ENCODE results near the gene TYMP. TPM values are rescaled to one million over a fixed set of nuclear protein-coding genes. Genes with fewer than 3 reads are reported as not detected.
"Not testable (repeated sequence)": the region's sequence is repeated elsewhere in the genome, so short reads cannot be mapped to it uniquely, and the experiment has no call there.

Gene TYMP
- total and polyA plus RNA-seq, 2 donors (not counting 1 experiment from before 2014, with no cell fraction given), result 3.7 to 40.1 TPM

GRCh38 chr22:50521710-50522109, 8.1 kb downstream of the TYMP start:
- Histone ChIP-seq H3K4me1 (ENCODE audit: control insufficient read depth, extremely low read depth, insufficient read depth, low read length) (peaks cover 8% of the 10 kb centered on the region), H3K79me2 (ENCODE audit: control insufficient read depth, insufficient read depth, low read length) (peaks cover 18% of the 10 kb centered on the region), H3K27me3 (ENCODE audit: control insufficient read depth, insufficient read depth, low read length) (no peaks in the 10 kb centered on the region), H3K4me2 (ENCODE audit: extremely low read depth, insufficient read depth, low read length) (no peak overlapping the region), H3K9me3 (ENCODE audit: control insufficient read depth, insufficient read depth, low read depth, low read length) (no peaks in the 10 kb centered on the region), H2AFZ (ENCODE audit: low read length) (no peak overlapping the region), H3K4me3 (replicated peaks in 1 of 4; ENCODE audit: control extremely low read depth in 1 of 4, insufficient read depth in 1 of 4, low read depth in 3 of 4, low read length in 4 of 4) (no peak overlapping the region), H3K9ac (ENCODE audit: insufficient read depth, low read length) (no peak overlapping the region), H3K27ac (ENCODE audit: insufficient read depth, low read length) (no peak overlapping the region), H3K36me3 (ENCODE audit: control insufficient read depth, insufficient read depth, low read length) (peaks cover 23% of the 10 kb centered on the region), H4K20me1 (ENCODE audit: control insufficient read depth, extremely low read depth, insufficient read depth, low read length) (no peaks in the 10 kb centered on the region)
- TF ChIP-seq EZH2 (IDR thresholded peaks at IDR 0.05; ENCODE audit: low read length, missing control alignments), result no peak
- no peak for TF ChIP-seq CTCF (conservative IDR thresholded peaks at IDR 0.05 in 1 of 2, IDR thresholded peaks at IDR 0.05 in 1 of 2; ENCODE audit: low read depth in 1 of 2, low read length in 2 of 2)
- no peak for DNase-seq (ENCODE audit: low read depth in 2 of 2)

GRCh38 chr22:50520826-50521453, 8.9 kb downstream of the TYMP start:
- H3K9me3 ChIP-seq (ENCODE audit: control insufficient read depth, insufficient read depth, low read depth, low read length), result no peaks in the 10 kb centered on the region

GRCh38 chr22:50520184-50520583, 9.6 kb downstream of the TYMP start:
- not testable (repeated sequence) for H3K27me3 ChIP-seq (ENCODE audit: control insufficient read depth, insufficient read depth, low read length); H3K9me3 ChIP-seq (ENCODE audit: control insufficient read depth, insufficient read depth, low read depth, low read length); DNase-seq (ENCODE audit: low read depth in 2 of 2); H4K20me1 ChIP-seq (ENCODE audit: control insufficient read depth, extremely low read depth, insufficient read depth, low read length); H3K4me3 ChIP-seq (replicated peaks in 1 of 4; ENCODE audit: control extremely low read depth in 1 of 4, insufficient read depth in 1 of 4, low read depth in 3 of 4, low read length in 4 of 4); H3K9ac ChIP-seq (ENCODE audit: insufficient read depth, low read length); H2AFZ ChIP-seq (ENCODE audit: low read length); H3K4me2 ChIP-seq (ENCODE audit: extremely low read depth, insufficient read depth, low read length); H3K27ac ChIP-seq (ENCODE audit: insufficient read depth, low read length); H3K4me1 ChIP-seq (ENCODE audit: control insufficient read depth, extremely low read depth, insufficient read depth, low read length)
- peaks cover 25% of the 10 kb centered on the region for H3K79me2 ChIP-seq (ENCODE audit: control insufficient read depth, insufficient read depth, low read length)
- H3K36me3 ChIP-seq (ENCODE audit: control insufficient read depth, insufficient read depth, low read length), result peaks cover 23% of the 10 kb centered on the region

More at GRCh38 chr22:50520826-50521453, 8.9 kb downstream of the TYMP start:
- no peaks in the 10 kb centered on the region for H4K20me1 ChIP-seq (ENCODE audit: control insufficient read depth, extremely low read depth, insufficient read depth, low read length)
- peaks cover 23% of the 10 kb centered on the region for H3K36me3 ChIP-seq (ENCODE audit: control insufficient read depth, insufficient read depth, low read length)
- no peak overlapping the region for H3K4me2 ChIP-seq (ENCODE audit: extremely low read depth, insufficient read depth, low read length)
- TF ChIP-seq EZH2 (IDR thresholded peaks at IDR 0.05; ENCODE audit: low read length, missing control alignments), result no peak
- no peak for TF ChIP-seq CTCF (conservative IDR thresholded peaks at IDR 0.05 in 1 of 2, IDR thresholded peaks at IDR 0.05 in 1 of 2; ENCODE audit: low read depth in 1 of 2, low read length in 2 of 2)
- no peak overlapping the region for H3K9ac ChIP-seq (ENCODE audit: insufficient read depth, low read length)
- no peaks in the 10 kb centered on the region for H3K27me3 ChIP-seq (ENCODE audit: control insufficient read depth, insufficient read depth, low read length)
- H3K4me1 ChIP-seq (ENCODE audit: control insufficient read depth, extremely low read depth, insufficient read depth, low read length), result peaks cover 8% of the 10 kb centered on the region
- H3K79me2 ChIP-seq (ENCODE audit: control insufficient read depth, insufficient read depth, low read length), result peaks cover 23% of the 10 kb centered on the region
- H2AFZ ChIP-seq (ENCODE audit: low read length), result no peak overlapping the region
- no peak for DNase-seq (ENCODE audit: low read depth in 2 of 2)
- no peak overlapping the region for H3K4me3 ChIP-seq (replicated peaks in 1 of 4; ENCODE audit: control extremely low read depth in 1 of 4, insufficient read depth in 1 of 4, low read depth in 3 of 4, low read length in 4 of 4)
- H3K27ac ChIP-seq (ENCODE audit: insufficient read depth, low read length), result no peak overlapping the region

All from fibroblast of lung (primary cell).